Renal pelvis (tissue), 4 donors: ENCODE results near the gene SCP2D1. TPM values are rescaled to one million over a fixed set of nuclear protein-coding genes. Genes with fewer than 3 reads are reported as not detected.

Experiments used
- DNase-seq: peaks from one replicate; pipeline ENCODE4 v3.0.0-alpha.2; 2013
- polyA plus RNA-seq, 3 donors: library from polyadenylated mRNA; unstranded; fragments of 120-200 nt; gene quantifications; one replicate each; pipeline ENCODE4 v1.2.1, GENCODE V29; 2013; ENCODE audit not compliant: insufficient read length in 3 of 3

The SCP2D1 gene
- polyA plus RNA-seq, 3 donors, result not detected

DNA sequence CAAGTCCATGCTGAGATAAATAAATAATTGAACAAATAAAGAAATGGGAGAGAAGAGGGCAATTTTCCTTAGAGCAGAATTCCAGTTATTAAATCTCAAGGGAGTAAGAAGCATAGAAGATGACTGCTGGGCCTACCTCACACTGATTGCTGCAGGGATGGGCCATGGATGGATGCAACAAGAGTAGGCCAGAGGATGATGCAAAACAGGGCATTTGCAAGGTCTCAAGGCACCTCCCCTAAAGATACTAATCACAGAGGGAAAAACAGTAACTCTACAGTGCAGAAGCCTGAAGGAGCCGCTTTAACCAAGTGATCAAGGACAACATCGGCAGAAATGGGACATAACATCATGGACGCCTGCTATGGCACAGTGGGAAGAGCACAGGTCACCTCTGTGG is 1.7 kb upstream of the SCP2D1 start:
- no peak for DNase-seq

GRCh38 chr20:18815194-18815942 is 1.8 kb downstream of the SCP2D1 start:
- DNase-seq, result no peak

DNA sequence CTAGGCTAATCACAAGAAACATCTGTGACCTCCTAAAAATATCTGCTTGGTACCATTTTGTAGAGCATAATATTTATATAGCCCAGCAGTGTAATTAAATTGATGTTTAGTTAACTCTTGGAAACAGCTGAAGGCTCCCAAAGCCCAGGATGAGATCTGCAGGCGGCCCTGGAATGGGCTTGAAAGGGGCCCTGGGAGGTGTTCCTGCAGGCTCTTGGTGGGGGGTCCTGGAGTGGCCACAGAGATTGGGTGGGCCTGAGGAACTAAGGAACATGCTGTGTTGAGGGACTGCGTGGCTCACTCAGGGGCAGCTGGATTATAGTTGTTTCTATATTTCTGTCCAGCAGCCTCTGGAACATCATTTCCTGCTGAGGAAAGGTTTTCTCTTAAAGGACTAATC is 9.2 kb downstream of the SCP2D1 start:
- no peak for DNase-seq

GRCh38 chr20:18831830-18832499 is 18.4 kb downstream of the SCP2D1 start:
- DNase-seq, result no peak

- DNase-seq, result no peak
Measured at GRCh38 chr20:18832546-18833200, 19.1 kb downstream of the SCP2D1 start.

DNA sequence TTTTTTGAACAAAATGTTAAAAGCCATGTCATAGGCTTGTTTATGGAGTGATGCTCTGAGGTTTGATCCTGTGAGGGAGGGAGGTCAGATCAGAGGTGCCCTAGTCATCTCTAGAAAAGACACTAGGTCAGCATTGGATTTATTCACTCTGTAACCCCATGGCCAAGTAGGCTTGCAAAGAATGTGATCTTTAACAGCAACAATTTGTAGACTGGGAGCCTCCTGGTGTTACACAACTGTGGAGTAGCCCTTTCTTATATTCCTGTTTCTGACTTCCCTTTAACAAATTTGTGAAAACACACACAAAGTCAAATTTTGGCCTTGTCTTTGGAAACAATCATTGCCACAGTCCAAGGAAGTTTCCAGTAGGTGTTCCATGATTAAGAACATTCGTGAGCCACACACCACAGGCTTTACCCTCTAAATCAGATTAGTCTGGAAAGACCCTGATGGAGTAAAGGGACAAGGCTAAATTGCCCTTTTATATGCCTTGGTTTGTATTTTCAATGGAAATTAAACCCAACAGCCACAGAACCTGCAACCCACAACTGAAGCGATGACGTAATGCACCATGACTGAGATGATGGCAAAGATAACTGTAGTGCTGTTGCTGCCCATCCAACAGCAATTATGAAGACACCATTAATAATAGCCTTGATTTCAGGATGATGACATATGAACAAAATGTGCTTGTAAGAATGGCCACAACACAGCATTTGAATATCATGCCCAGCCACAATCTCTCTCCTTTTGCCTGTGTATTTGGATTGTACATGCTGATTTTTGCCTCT is 22.1 kb downstream of the SCP2D1 start:
- DNase-seq, result no peak

DNA sequence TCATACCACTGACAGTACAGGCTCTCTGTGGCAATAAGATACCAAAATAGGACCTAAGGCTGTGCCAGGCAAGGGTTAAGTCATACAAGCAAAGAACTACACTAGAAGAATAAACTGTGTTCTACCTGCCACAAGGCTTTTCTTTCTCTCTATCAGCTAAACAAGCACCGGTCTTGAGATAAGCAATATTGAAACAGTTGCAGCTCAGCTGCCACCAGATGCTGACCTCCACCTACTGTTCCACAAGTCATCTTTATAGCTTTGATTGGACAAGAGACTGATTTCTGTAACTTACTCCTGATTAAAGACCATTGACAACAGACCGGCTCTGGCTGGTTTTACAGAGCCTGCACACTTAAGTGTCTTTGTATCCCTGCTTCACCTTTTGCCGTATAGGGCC is 24.1 kb downstream of the SCP2D1 start:
- no peak for DNase-seq

DNA sequence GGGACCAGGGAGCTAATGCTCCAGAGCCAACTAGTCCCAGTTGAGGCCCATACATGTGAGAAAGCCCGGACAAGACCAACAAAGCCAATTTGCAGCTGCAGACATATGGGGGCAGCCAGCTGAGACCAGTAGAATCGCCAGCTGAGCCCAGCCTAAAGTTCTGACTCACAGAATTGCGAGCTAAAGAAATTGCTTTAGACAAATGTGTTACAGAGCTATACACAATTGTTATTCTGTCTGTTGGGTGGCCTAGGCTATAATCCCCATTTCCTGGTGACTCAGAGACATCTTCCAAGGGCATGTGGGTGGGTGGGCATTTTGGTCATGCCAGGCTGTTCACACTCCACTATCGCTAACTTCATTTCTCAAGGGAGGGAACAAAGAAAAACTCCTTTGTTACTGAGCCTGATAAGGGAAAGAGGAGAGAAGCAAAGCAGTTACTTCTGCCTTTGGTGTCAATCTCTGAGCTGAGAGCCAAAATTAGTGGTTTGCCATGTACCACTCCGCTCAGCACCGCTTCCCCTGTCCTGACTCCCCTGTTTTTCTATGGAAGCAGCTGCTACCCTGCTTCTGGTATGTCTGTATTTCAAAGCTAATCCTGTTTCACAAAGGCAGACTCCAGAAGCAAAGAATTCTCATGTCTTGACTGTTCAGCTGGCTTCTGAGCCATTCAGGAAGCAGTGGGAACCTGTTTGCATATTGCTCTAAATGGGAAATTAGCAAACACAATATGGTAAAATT is 26.1 kb downstream of the SCP2D1 start:
- DNase-seq, result no peak

DNA sequence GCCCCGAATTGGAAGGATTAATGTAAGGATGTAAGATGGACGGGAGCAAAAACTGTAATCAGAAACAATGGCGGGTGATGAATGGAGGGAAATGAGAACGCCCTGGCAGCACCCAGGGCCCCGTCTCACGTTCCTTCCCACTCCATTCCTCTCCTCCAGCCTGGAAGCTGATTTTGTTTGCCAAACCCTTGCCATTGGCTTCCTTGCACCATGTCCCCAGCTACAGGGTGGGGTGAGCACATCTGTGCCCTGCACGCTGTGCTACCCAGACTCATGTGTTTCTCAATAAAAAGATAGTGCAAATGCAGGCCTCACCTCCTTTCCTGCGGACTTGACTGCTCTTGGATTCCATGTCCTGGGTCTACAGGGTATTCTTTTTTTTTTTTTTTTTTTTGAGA is 26.7 kb downstream of the SCP2D1 start:
- no peak for DNase-seq

DNA sequence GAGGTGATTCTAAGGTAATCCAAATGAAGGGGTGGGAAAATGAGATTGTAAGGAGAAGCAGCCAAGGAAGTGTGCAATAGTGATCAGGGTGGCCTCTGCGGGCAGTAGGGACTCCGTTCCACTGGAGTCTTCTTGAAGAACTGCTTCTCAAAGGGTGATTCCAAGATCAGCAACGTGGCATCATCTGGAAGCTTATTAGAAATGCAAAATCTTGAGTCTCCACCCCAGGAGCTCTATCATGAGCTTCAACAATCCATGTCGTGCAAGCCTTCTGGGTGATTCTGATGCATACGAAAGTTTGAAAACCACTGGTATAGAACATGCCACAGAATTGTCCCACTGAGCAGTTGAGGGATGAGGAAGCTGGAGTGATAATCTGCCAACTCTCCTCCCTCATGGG is 31.4 kb downstream of the SCP2D1 start:
- no peak for DNase-seq

- no peak for DNase-seq
Measured at GRCh38 chr20:18847226-18847755, 33.7 kb downstream of the SCP2D1 start.

GRCh38 chr20:18849131-18849530 is 35.5 kb downstream of the SCP2D1 start:
- DNase-seq, result no peak

DNA sequence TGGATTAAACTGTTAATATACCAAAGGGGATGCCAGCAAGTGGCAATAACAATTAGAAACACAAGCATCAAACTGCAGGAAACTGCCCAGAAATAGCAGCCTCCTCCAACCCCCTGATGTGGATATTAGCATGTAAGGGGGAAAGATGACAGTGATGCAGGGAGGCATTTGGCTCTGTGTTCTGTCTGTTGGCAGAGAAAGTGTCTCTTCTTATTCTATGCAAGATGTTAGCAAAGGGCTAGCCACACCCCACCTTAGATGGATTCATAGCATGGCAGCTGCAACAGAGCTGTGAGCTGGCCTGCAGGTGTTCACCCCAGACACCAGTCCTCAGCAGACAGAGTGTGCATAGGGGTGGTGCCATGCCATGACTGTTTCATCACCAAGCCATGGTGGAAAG is 38.0 kb downstream of the SCP2D1 start:
- no peak for DNase-seq

DNA sequence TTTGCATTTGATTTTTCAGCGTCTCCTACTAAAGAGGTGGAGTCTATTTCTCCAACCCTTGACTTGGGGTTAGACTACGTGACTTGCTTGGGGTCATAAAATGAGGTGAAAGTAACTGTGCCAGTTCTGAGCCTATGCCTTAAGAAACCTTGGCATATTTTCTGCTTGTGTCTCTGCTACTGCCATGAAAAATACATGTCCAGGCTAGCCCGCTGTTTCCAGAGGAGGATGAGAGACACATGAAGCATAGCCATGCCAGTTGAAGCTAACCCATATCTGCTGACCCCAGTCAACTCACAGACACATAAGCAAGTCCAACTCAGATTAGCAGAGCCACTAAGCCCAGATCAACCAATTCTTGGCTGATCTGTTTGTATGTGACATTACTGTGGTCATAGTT is 38.7 kb downstream of the SCP2D1 start:
- DNase-seq, result no peak

DNA sequence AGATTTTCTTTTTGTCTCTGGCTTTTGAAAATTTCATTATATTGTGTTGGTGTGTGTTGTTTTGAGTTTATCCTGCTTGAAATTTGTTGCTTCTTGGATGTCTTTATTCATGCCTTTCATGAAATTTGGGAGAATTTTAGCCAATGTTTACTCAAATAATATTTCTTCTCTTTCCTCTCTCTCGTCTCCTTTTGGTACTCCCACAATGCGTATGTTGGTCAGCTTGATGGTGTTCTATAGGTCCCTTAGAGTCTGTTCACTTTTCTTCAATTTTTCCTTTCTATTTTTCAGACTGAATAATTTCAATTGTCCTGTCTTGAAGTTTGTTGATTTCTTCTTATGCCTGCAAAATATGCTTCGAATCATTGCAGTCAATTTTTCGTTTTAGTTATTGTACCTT is 39.6 kb downstream of the SCP2D1 start:
- DNase-seq, result no peak

- DNase-seq, result no peak
Measured at GRCh38 chr20:18853946-18854646, 40.5 kb downstream of the SCP2D1 start.

DNA sequence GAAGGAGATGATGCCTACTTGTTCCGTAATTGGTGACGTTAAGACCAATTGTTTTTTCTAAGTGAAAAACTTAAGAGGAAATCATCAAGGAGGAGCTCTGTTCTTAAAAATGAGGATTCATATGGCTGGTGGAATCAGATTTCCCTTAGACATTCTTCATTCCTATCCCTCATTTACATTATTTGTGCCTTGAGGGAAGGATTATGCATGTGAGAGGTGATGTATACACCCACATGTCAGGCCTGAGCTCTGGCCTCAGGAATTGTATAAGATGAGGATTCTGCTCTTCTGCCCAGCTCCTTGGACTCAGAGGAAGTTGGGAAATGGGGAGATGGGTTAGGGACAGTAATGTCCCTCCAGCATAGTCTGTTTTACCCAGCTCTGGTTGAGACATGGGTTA is 42.3 kb downstream of the SCP2D1 start:
- DNase-seq, result no peak

GRCh38 chr20:18856873-18857272 is 43.3 kb downstream of the SCP2D1 start:
- no peak for DNase-seq

GRCh38 chr20:18857640-18858039 is 44.1 kb downstream of the SCP2D1 start:
- DNase-seq, result no peak

- DNase-seq, result no peak
Measured at GRCh38 chr20:18858816-18859215, 45.2 kb downstream of the SCP2D1 start.
